ENCODE data around the gene RBBP8NL.

RBBP8NL gene

DNA sequence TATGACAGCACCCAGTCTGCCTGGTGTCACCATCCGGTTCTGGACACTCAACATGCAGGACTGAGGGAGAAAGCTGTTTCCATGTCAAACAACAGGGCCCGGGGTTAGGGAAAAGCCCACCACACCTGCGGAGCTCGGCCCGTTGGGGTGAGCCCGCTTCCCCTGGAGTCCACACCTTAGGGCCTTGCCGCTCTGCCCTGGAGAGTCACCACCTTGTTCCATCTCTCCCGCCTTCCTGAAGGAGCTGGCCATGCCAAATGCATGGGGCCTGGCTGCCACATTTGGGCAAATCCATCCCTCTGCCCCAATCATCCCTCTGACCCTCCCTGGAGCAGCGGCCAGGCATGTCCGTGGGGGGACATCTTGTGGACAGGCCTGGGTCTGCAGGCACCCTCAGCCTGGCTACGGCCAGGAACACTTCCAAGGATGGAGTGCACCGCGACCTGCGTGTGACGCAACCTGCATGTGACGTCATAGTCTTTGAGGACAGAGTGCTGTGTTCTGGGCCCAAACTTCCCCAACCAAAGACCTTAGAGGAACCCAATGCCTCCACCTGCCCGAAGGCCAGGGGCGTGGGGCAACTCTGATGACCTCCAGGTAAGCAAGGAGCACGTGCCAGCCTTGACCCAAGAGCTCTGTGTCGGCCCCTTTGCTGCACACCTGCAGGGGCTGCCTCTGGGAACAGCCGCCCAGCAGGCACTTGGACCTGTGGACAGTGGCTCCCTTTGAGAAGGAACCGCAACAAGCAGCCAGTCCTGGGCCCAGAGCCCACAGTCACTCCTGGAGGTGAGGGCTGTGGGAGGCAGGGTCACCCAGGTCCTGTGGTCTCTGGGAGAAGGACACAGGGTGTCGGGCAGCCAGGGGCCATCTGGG is 22.0 kb downstream of the RBBP8NL start:
- peak; percentile 63 for DNase-seq
- H3K4me1 ChIP-seq = peaks cover 5% of the 10 kb centered on the region
- H3K27me3 ChIP-seq = no peaks in the 10 kb centered on the region
- no peaks in the 10 kb centered on the region for H3K9me3 ChIP-seq
- TF ChIP-seq, protein P1, sequence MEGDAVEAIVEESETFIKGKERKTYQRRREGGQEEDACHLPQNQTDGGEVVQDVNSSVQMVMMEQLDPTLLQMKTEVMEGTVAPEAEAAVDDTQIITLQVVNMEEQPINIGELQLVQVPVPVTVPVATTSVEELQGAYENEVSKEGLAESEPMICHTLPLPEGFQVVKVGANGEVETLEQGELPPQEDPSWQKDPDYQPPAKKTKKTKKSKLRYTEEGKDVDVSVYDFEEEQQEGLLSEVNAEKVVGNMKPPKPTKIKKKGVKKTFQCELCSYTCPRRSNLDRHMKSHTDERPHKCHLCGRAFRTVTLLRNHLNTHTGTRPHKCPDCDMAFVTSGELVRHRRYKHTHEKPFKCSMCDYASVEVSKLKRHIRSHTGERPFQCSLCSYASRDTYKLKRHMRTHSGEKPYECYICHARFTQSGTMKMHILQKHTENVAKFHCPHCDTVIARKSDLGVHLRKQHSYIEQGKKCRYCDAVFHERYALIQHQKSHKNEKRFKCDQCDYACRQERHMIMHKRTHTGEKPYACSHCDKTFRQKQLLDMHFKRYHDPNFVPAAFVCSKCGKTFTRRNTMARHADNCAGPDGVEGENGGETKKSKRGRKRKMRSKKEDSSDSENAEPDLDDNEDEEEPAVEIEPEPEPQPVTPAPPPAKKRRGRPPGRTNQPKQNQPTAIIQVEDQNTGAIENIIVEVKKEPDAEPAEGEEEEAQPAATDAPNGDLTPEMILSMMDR (IDR thresholded peaks at IDR 0.05; ENCODE audit: low read depth, low read length) = peak; percentile 62
- H3K36me3 ChIP-seq = no peaks in the 10 kb centered on the region
- H3K4me3 ChIP-seq (ENCODE audit: low read depth, low read length) = no peak overlapping the region

DNA sequence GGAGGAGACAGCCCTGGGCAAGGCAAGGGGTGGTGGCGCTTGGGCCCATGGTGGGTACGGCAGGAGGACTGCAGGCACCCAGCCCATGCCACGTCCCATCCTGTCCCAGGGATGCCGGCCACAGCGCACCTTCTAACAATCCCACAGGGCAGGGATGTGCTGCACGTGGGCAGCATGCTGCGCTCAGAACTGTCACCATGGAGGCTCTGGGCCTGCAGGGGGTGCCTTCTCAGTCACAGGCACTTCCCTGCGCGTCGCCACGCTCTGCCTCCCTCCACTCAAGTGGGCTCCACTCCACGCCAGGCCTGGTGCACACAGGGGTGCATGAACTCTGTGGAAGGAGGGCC is 22.6 kb downstream of the RBBP8NL start:
- Histone ChIP-seq H3K4me3 (ENCODE audit: low read depth, low read length) (no peak overlapping the region), H3K4me1 (peaks cover 4% of the 10 kb centered on the region), H3K9me3 (no peaks in the 10 kb centered on the region), H3K27me3 (no peaks in the 10 kb centered on the region), H3K36me3 (no peaks in the 10 kb centered on the region)
- TF ChIP-seq, protein P1 (IDR thresholded peaks at IDR 0.05; ENCODE audit: low read depth, low read length) = no peak
- no peak for DNase-seq

DNA sequence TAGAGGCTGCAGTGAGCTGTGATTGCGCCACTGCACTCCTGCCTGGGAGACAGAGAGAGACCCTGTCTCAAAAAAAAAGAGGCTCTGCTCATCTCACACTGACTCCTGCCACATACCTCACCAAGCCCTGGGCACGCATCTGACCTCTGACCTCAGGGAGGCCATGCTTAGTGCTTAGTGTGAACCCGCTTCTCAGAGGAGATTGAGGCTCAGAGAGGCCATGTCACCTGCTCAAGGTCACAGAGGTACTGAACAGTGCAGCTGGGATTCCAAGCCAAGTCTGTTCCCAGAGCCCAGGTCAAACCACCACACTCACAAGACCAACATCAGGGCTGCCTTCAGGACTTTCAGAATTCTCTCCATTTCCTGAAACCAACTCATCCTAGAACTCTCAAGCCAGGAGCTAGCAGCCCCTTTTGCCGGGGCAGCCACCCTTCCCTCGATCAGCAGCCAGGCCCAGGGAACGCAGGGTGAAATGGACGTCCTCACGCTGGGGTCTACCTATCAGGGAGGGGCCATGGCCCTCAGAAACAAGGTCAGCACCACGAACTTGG is 23.1 kb downstream of the RBBP8NL start:
- DNase-seq = no peak
- Histone ChIP-seq H3K36me3 (no peaks in the 10 kb centered on the region), H3K27me3 (no peaks in the 10 kb centered on the region), H3K4me3 (ENCODE audit: low read depth, low read length) (no peak overlapping the region), H3K9me3 (no peaks in the 10 kb centered on the region), H3K4me1 (peaks cover 4% of the 10 kb centered on the region)
- TF ChIP-seq, protein P1 (IDR thresholded peaks at IDR 0.05; ENCODE audit: low read depth, low read length) = no peak

DNA sequence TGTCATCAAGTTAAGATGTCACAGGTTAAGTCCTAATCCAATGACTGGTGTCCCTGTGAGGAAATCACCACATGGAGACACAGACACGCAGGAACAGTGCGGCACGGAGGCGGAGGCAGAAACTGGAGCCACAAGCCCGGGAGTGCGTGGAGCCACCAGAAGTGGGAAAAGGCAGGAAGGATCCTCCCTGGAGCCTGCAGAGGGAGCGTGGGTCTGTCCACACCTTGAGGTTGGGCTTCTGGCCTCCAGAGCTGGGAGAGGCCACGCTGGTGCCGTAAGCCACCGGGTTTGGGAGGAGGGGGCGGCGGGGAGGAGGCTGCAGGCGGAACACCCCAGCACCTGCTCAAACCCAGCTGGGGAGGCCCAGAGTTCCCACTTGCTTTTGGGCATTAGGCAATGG is 24.0 kb downstream of the RBBP8NL start:
- Histone ChIP-seq H3K27me3 (no peaks in the 10 kb centered on the region), H3K36me3 (no peaks in the 10 kb centered on the region), H3K4me3 (ENCODE audit: low read depth, low read length) (no peak overlapping the region), H3K9me3 (no peaks in the 10 kb centered on the region), H3K4me1 (peaks cover 4% of the 10 kb centered on the region)
- no peak for DNase-seq
- TF ChIP-seq, protein P1 (IDR thresholded peaks at IDR 0.05; ENCODE audit: low read depth, low read length) = no peak

DNA sequence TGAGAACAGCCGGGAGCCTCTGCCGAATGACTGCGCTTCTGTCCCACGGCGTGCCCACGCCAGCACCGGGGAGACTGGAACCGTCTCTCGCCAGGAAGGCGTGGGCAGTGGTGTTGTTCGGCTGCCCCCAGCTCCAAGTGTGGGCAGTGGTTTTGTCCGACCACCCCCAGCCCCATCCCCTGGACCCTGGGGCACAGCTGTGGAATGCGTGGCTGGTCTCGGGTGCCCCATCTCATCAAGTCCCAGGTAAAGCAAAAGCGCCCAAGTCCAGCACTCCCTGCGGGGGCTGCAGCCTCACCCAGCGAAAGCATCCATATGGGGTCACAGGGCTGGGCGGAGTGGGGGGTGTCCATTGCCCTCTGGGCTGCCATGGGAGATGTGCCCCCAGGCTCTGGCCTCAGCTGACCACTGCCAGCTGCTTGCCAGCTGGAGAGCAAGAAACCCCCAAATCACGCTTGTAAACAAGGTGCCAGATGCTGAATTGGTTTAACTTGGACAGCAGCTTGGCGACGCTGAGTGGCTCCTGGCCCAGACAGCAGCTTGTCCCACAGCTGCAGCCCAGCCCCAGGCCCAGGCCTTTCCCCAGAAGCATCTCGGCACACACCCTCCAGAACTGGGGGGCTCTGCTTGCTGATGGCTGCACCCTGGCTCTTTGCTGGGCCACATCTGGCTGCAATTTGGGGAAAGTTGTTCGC is 24.7 kb downstream of the RBBP8NL start:
- H3K4me3 ChIP-seq (ENCODE audit: low read depth, low read length) = no peak overlapping the region
- H3K36me3 ChIP-seq = no peaks in the 10 kb centered on the region
- H3K9me3 ChIP-seq = no peaks in the 10 kb centered on the region
- no peaks in the 10 kb centered on the region for H3K27me3 ChIP-seq
- TF ChIP-seq, protein P1 (IDR thresholded peaks at IDR 0.05; ENCODE audit: low read depth, low read length) = no peak
- no peak for DNase-seq
- peaks cover 3% of the 10 kb centered on the region for H3K4me1 ChIP-seq
